H1 (cell line): ENCODE measurements around the gene P2RY14. TPM values are rescaled to one million over a fixed set of nuclear protein-coding genes. Genes with fewer than 3 reads are reported as not detected.

Experiments used
- CTCF ChIA-PET: fragments of 300-600 bp; sonication (Branson Sonifier 250); formaldehyde crosslinking; loops from one replicate; lab custom pipeline; 2021; ENCODE audit not compliant: partially characterized antibody; lab: Charles Lee
- POLR2A ChIA-PET: fragments of 300-600 bp; sonication (Branson Sonifier 250); formaldehyde crosslinking; loops from one replicate; lab custom pipeline; 2021; ENCODE audit warnings: inconsistent platforms; ENCODE audit not compliant: partially characterized antibody; lab: Charles Lee
- DNase-seq, 2 experiments: peaks; one replicate each; pipeline versions ENCODE4 v3.0.0 to v3.0.0-alpha.2; 2010 to 2022; ENCODE audit warnings: low spot score in 2 of 2, low read depth in 1 of 2, mixed read lengths in 1 of 2
- FAIRE-seq: peaks from 2 replicates; lab custom pipeline; 2011; peaks lifted over from hg19 to GRCh38; lab: Jason Lieb, UNC
- H2AFZ ChIP-seq: 2 replicates; pipeline ENCODE4 v1.8.1; 2012; ENCODE audit warnings: low read length, inconsistent platforms
- H2AK5ac ChIP-seq: 2 replicates; pipeline ENCODE4 v1.6.1; 2013; ENCODE audit warnings: low read depth, low read length
- H2BK120ac ChIP-seq: replicated peaks from 2 replicates; pipeline ENCODE3; 2013; ENCODE audit warnings: low read depth, low read length, inconsistent platforms
- H2BK12ac ChIP-seq: 2 replicates; pipeline ENCODE4 v1.6.1; 2013; ENCODE audit warnings: low read depth, low read length
- H2BK15ac ChIP-seq: 2 replicates; pipeline ENCODE4 v1.6.1; 2013; ENCODE audit warnings: low read length
- H2BK20ac ChIP-seq: 2 replicates; pipeline ENCODE4 v1.6.1; 2013; ENCODE audit warnings: low read length
- H2BK5ac ChIP-seq: 2 replicates; pipeline ENCODE4 v1.6.1; 2013; ENCODE audit warnings: low read depth, low read length
- H3K14ac ChIP-seq: 2 replicates; pipeline ENCODE4 v1.6.1; 2013; ENCODE audit warnings: inconsistent platforms; ENCODE audit not compliant: insufficient read length
- H3K18ac ChIP-seq: 2 replicates; pipeline ENCODE4 v1.6.1; 2013; ENCODE audit warnings: low read length; ENCODE audit errors: extremely low read depth
- H3K23ac ChIP-seq: 2 replicates; pipeline ENCODE4 v1.6.1; 2013; ENCODE audit warnings: inconsistent platforms; ENCODE audit not compliant: insufficient read length
- H3K23me2 ChIP-seq: 2 replicates; pipeline ENCODE4 v1.6.1; 2013; ENCODE audit warnings: low read depth, low read length
- H3K27ac ChIP-seq: 2 replicates; pipeline ENCODE4 v1.6.1; 2011; ENCODE audit warnings: low read depth, low read length, inconsistent platforms
- H3K27me3 ChIP-seq, 4 experiments: replicated peaks in 1 of 4; 1 replicate in 1 of 4; 2 replicates in 3 of 4; pipeline versions ENCODE4 v1.6.1 to v1.8.1; 2011 to 2013; ENCODE audit warnings: low read length in 3 of 4, mild to moderate bottlenecking in 3 of 4, inconsistent platforms in 2 of 4, mixed read lengths in 2 of 4, moderate library complexity in 1 of 4; ENCODE audit not compliant: control insufficient read depth in 3 of 4, insufficient read depth in 3 of 4; ENCODE audit errors: extremely low read depth in 1 of 4
- H3K36me3 ChIP-seq, 4 experiments: 2 replicates each; pipeline versions ENCODE4 v1.6.1 to v1.8.1; 2011 to 2013; ENCODE audit warnings: mild to moderate bottlenecking in 4 of 4, low read length in 3 of 4, moderate library complexity in 2 of 4, control low read depth in 1 of 4, inconsistent platforms in 1 of 4; ENCODE audit not compliant: insufficient read depth in 4 of 4, control insufficient read depth in 2 of 4
- H3K4ac ChIP-seq: replicated peaks from 2 replicates; pipeline ENCODE3; 2013; ENCODE audit warnings: low read length, low read depth, mixed read lengths, inconsistent platforms; ENCODE audit not compliant: insufficient read length
- H3K4me1 ChIP-seq, 4 experiments: replicated peaks in 1 of 4; 1 replicate in 1 of 4; 2 replicates in 3 of 4; pipeline versions ENCODE4 v1.6.1 to v1.8.1; 2011 to 2013; ENCODE audit warnings: low read length in 3 of 4, inconsistent platforms in 2 of 4, mixed read lengths in 1 of 4; ENCODE audit not compliant: insufficient read depth in 4 of 4, control insufficient read depth in 3 of 4
- H3K4me2 ChIP-seq, 2 experiments: 2 replicates each; pipeline versions ENCODE4 v1.6.1 to v1.8.1; 2011 to 2013; ENCODE audit warnings: low read depth in 2 of 2, low read length in 2 of 2, control low read depth in 1 of 2, inconsistent platforms in 1 of 2, mild to moderate bottlenecking in 1 of 2; ENCODE audit not compliant: insufficient read depth in 1 of 2
- H3K4me3 ChIP-seq, 4 experiments: fragments of 200-600, 300-600 bp in 1 of 4; sonication (generic), shearing (Covaris generic), sonication (Bioruptor Twin) in 1 of 4; 2 replicates each; pipeline versions ENCODE4 v1.5.1 to v1.8.1; 2011 to 2016; ENCODE audit warnings: low read length in 4 of 4, low read depth in 3 of 4, control low read depth in 2 of 4, inconsistent platforms in 2 of 4, mild to moderate bottlenecking in 2 of 4, mixed read lengths in 1 of 4, moderate library complexity in 1 of 4; ENCODE audit not compliant: insufficient read depth in 2 of 4; ENCODE audit errors: extremely low read depth in 1 of 4
- H3K56ac ChIP-seq: replicated peaks from 2 replicates; pipeline ENCODE3; 2013; ENCODE audit warnings: low read depth, mild to moderate bottlenecking, mixed read lengths, low read length, inconsistent platforms; ENCODE audit not compliant: insufficient read length
- H3K79me1 ChIP-seq: 2 replicates; pipeline ENCODE4 v1.6.1; 2013; ENCODE audit warnings: low read depth, low read length, control low read depth
- H3K79me2 ChIP-seq, 2 experiments: 2 replicates each; pipeline versions ENCODE4 v1.6.1 to v1.8.1; 2012 to 2013; ENCODE audit warnings: low read length in 2 of 2, mild to moderate bottlenecking in 2 of 2, inconsistent platforms in 1 of 2; ENCODE audit not compliant: insufficient read depth in 2 of 2, control insufficient read depth in 1 of 2
- H3K9ac ChIP-seq, 4 experiments: replicated peaks in 1 of 4; 1 replicate in 1 of 4; 2 replicates in 3 of 4; pipeline versions ENCODE4 v1.6.1 to v1.8.1; 2011 to 2013; ENCODE audit warnings: low read depth in 3 of 4, low read length in 3 of 4, control low read depth in 2 of 4, mild to moderate bottlenecking in 2 of 4, moderate library complexity in 2 of 4, inconsistent platforms in 1 of 4; ENCODE audit errors: extremely low read depth in 1 of 4
- H3K9me3 ChIP-seq, 2 experiments: 2 replicates each; pipeline versions ENCODE4 v1.6.1 to v1.8.1; 2012 to 2013; ENCODE audit warnings: mild to moderate bottlenecking in 2 of 2, moderate library complexity in 2 of 2, control low read depth in 1 of 2, inconsistent platforms in 1 of 2, low read depth in 1 of 2, low read length in 1 of 2, mixed read lengths in 1 of 2; ENCODE audit not compliant: insufficient read depth in 2 of 2
- H4K20me1 ChIP-seq, 2 experiments: replicated peaks in 1 of 2; 2 replicates each; pipeline versions ENCODE3 to v1.8.1; 2011 to 2013; ENCODE audit warnings: inconsistent platforms in 2 of 2, low read length in 2 of 2, mild to moderate bottlenecking in 1 of 2; ENCODE audit not compliant: insufficient read depth in 2 of 2, control insufficient read depth in 1 of 2
- H4K5ac ChIP-seq: 2 replicates; pipeline ENCODE4 v1.6.1; 2013; ENCODE audit warnings: low read length, low read depth, mixed read lengths, inconsistent platforms; ENCODE audit not compliant: insufficient read length
- H4K8ac ChIP-seq: 2 replicates; pipeline ENCODE4 v1.8.0; 2013; ENCODE audit warnings: mild to moderate bottlenecking, moderate library complexity, low read length, inconsistent platforms; ENCODE audit not compliant: insufficient read depth; ENCODE audit errors: extremely low read depth
- H4K91ac ChIP-seq: replicated peaks from 2 replicates; pipeline ENCODE3; 2013; ENCODE audit warnings: low read length, mixed read lengths, inconsistent platforms; ENCODE audit not compliant: insufficient read length
- ATF3 ChIP-seq: IDR thresholded peaks from 2 replicates; pipeline ENCODE4 v1.6.1; 2011; ENCODE audit warnings: low read depth, mild to moderate bottlenecking, low read length; ENCODE audit not compliant: insufficient read depth
- BACH1 ChIP-seq: IDR thresholded peaks from 2 replicates; pipeline ENCODE4 v1.6.1; 2012; ENCODE audit warnings: low read length, improper control_type of control experiment
- BCL11A ChIP-seq, 2 experiments: IDR thresholded peaks; one replicate each; pipeline ENCODE4 v1.6.1; 2011; ENCODE audit warnings: low read depth in 2 of 2, low read length in 2 of 2, mild to moderate bottlenecking in 2 of 2
- CEBPB ChIP-seq: IDR thresholded peaks from 2 replicates; pipeline ENCODE4 v1.6.1; 2012; ENCODE audit warnings: low read depth, low read length
- MAFK ChIP-seq: IDR thresholded peaks from 2 replicates; pipeline ENCODE4 v1.6.1; 2012; ENCODE audit warnings: low read depth, mild to moderate bottlenecking, improper control_type of control experiment, low read length
- PHF8 ChIP-seq: fragments of 200-600 bp; sonication (generic); conservative IDR thresholded peaks from 2 replicates; pipeline ENCODE4 v1.7.1; 2012; ENCODE audit warnings: low read depth, mild to moderate bottlenecking, inconsistent platforms, low read length, moderate library complexity
- SIRT6 ChIP-seq: IDR thresholded peaks from one replicate; pipeline ENCODE4 v1.7.1; 2012; ENCODE audit warnings: low read length, inconsistent platforms
- TBP ChIP-seq: IDR thresholded peaks from 2 replicates; pipeline ENCODE4 v1.6.1; 2011; ENCODE audit warnings: low read depth, low read length, improper control_type of control experiment
- WGBS, 2 experiments: shearing (Covaris generic) in 1 of 2; methylation state at CpG; one replicate each; pipeline versions ENCODE4 v1.1.6 to v1.1.7; 2013 to 2015; ENCODE audit warnings: low lambda C conversion rate in 2 of 2, mixed read lengths in 2 of 2, inconsistent platforms in 1 of 2, low coverage in 1 of 2, missing lambda C conversion rate in 1 of 2; ENCODE audit not compliant: insufficient replicate concordance in 2 of 2, insufficient coverage in 1 of 2, insufficient read length in 1 of 2; ENCODE audit errors: extremely low coverage in 1 of 2, missing lambda C conversion rate in 1 of 2; 5-methylcytosine and 5-hydroxymethylcytosine counted together
- polyA plus RNA-seq, 7 experiments: library from polyadenylated mRNA; depleted of rRNA in 3 of 7; stranded (reverse) in 5 of 7; unstranded in 2 of 7; fragments of >200 nt in 5 of 7; fragments of 200-250 nt in 2 of 7; gene quantifications; 1 replicate in 5 of 7; 2 replicates in 1 of 7; 4 replicates in 1 of 7; pipeline versions ENCODE4 v1.2.1 to v1.2.3, GENCODE V29; 2011 to 2013; ENCODE audit warnings: missing spikeins in 2 of 7, mixed read lengths in 2 of 7
- total RNA-seq: library from RNA; stranded (reverse); fragmentation: NEBNext Ultra II Directional; extraction: Animal tissue kit (Norgen Biotek cat#: 25700); gene quantifications from 2 replicates; pipeline ENCODE4 v1.2.1, GENCODE V29; 2021
- TF ChIP-seq, protein P1 (sequence below): IDR thresholded peaks from 2 replicates; pipeline ENCODE4 v1.6.1; 2012; ENCODE audit warnings: low read length, inconsistent platforms
- TF ChIP-seq, protein P2 (sequence below): IDR thresholded peaks from 2 replicates; pipeline ENCODE4 v1.6.1; 2012; ENCODE audit warnings: inconsistent platforms

Gene P2RY14
- total and polyA plus RNA-seq, 2 of the 8 experiments (the other 6 are each of a cell fraction or from before 2014, with no cell fraction given), result not detected

GRCh38 chr3:151174351-151174750, 104.0 kb downstream of the P2RY14 start:
- Histone ChIP-seq H2AFZ (no peak overlapping the region), H2BK15ac (no peak overlapping the region), H3K23me2 (no peaks in the 10 kb centered on the region), H2BK5ac (no peak overlapping the region), H4K91ac (no peak overlapping the region), H3K23ac (no peak overlapping the region), H2BK12ac (no peak overlapping the region), H3K4ac (no peak overlapping the region), H3K27me3 (no peaks in the 10 kb centered on the region), H3K4me2 (no peak overlapping the region), H4K20me1 (peaks cover 0 to 2% of the 10 kb centered on the region in 2 experiments), H4K8ac (no peak overlapping the region), H3K79me2 (no peaks in the 10 kb centered on the region), H3K9me3 (no peaks in the 10 kb centered on the region), H3K36me3 (no peaks in the 10 kb centered on the region; a peak in 1 of 8 replicates), H3K18ac (no peak overlapping the region), H2BK120ac (no peak overlapping the region), H3K9ac (no peak overlapping the region), H3K14ac (no peak overlapping the region), H2AK5ac (no peak overlapping the region), H3K4me3 (no peak overlapping the region), H3K56ac (no peak overlapping the region), H3K4me1 (peaks cover 0 to 6% (median 0%) of the 10 kb centered on the region in 4 experiments; a peak in 2 of 7 replicates), H2BK20ac (no peak overlapping the region), H4K5ac (no peak overlapping the region), H3K27ac (no peak overlapping the region), H3K79me1 (no peaks in the 10 kb centered on the region; the same call in 1 of the 2 replicates)
- DNase-seq (no peak), FAIRE-seq (no peak)
- 91% methylated on average over 2 of the region's 2 CpGs; no CpG with 5 or more reads in 1 of the 2 experiments for WGBS, 2 experiments
- ChIA-PET CTCF (no interaction called here), POLR2A (no interaction called here)
- TF ChIP-seq BCL11A (IDR thresholded peaks at IDR 0.05; ENCODE audit: low read depth in 2 of 2, low read length in 2 of 2) (no peak), BACH1 (no peak), MAFK (no peak), TBP (no peak), PHF8 (no peak), CEBPB (no peak), ATF3 (no peak), SIRT6 (no peak)
- TF ChIP-seq, protein P1, sequence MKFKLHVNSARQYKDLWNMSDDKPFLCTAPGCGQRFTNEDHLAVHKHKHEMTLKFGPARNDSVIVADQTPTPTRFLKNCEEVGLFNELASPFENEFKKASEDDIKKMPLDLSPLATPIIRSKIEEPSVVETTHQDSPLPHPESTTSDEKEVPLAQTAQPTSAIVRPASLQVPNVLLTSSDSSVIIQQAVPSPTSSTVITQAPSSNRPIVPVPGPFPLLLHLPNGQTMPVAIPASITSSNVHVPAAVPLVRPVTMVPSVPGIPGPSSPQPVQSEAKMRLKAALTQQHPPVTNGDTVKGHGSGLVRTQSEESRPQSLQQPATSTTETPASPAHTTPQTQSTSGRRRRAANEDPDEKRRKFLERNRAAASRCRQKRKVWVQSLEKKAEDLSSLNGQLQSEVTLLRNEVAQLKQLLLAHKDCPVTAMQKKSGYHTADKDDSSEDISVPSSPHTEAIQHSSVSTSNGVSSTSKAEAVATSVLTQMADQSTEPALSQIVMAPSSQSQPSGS, result no peak
- TF ChIP-seq, protein P2, sequence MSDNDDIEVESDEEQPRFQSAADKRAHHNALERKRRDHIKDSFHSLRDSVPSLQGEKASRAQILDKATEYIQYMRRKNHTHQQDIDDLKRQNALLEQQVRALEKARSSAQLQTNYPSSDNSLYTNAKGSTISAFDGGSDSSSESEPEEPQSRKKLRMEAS, result no peak
